ENCODE results near the gene BCR.
A peak's percentile ranks its signal among the peaks of the same experiment; 100 is the strongest.

BCR gene

GRCh38 chr22:23268139-23268712, 87.9 kb downstream of the BCR start:
- no peak overlapping the region for H3K4ac ChIP-seq (ENCODE audit: low read depth, low read length)
- no peak overlapping the region for H3K27ac ChIP-seq (ENCODE audit: low read depth, low read length)
- no peak overlapping the region for H3K23ac ChIP-seq (ENCODE audit: low read length)
- H3K79me1 ChIP-seq (ENCODE audit: low read length): peaks cover 10% of the 10 kb centered on the region
- H3K27me3 ChIP-seq (ENCODE audit: insufficient read depth, low read length, poor library complexity): no peaks in the 10 kb centered on the region
- H4K8ac ChIP-seq (ENCODE audit: low read depth, low read length): no peak overlapping the region
- peaks cover 11% of the 10 kb centered on the region for H3K36me3 ChIP-seq (ENCODE audit: control insufficient read depth, insufficient read depth, low read length)
- no peak overlapping the region for H2BK15ac ChIP-seq (replicated peaks; ENCODE audit: low read depth)
- H2AK5ac ChIP-seq (ENCODE audit: low read length): no peak overlapping the region
- no peak overlapping the region for H3K56ac ChIP-seq (ENCODE audit: low read length)
- DNase-seq: peak; percentile 40
- H3K4me3 ChIP-seq (ENCODE audit: low read length): no peak overlapping the region
- no peaks in the 10 kb centered on the region for H3K4me1 ChIP-seq (ENCODE audit: control insufficient read depth, low read depth, low read length)
- no peak overlapping the region for H3K9ac ChIP-seq (ENCODE audit: low read length)
- WGBS (ENCODE audit: extremely low coverage, insufficient coverage, low lambda C conversion rate): no CpG with 5 or more reads among the region's 22 CpGs
- no peak overlapping the region for H3K18ac ChIP-seq (ENCODE audit: low read length)
- no peaks in the 10 kb centered on the region for H3K79me2 ChIP-seq (ENCODE audit: control insufficient read depth, insufficient read depth, low read length)
- H2BK5ac ChIP-seq (ENCODE audit: low read length): no peak overlapping the region
- no peak overlapping the region for H4K5ac ChIP-seq (ENCODE audit: low read length)
- H2BK120ac ChIP-seq (ENCODE audit: low read depth, low read length): no peak overlapping the region
- H3K4me2 ChIP-seq (ENCODE audit: low read length): no peak overlapping the region

DNA sequence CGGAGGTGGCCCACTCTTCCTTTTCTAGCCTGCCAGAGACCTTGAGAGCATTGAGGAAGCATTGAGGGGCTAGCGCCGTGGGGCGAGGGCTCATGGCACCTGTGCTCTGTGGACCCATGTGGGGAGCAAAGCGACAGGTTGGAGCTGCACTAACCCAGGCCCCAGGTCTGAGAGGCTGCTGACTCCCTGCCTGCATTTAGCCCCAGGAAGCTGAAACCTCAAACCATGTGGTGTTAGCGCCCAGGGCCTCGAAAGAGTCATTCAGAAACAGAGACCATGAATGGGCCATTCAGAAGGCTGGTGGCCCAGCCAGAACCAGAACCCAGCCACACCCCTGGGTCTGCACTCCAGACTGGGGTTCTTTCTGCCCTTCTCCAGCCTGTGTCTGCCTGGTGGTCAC, 88.6 kb downstream of the BCR start:
- no CpG with 5 or more reads among the region's 7 CpGs for WGBS (ENCODE audit: extremely low coverage, insufficient coverage, low lambda C conversion rate)
- H3K4me3 ChIP-seq (ENCODE audit: low read length): no peak overlapping the region
- DNase-seq: no peak
- no peak overlapping the region for H2BK5ac ChIP-seq (ENCODE audit: low read length)
- H4K8ac ChIP-seq (ENCODE audit: low read depth, low read length): no peak overlapping the region
- H3K4ac ChIP-seq (ENCODE audit: low read depth, low read length): no peak overlapping the region
- H3K9ac ChIP-seq (ENCODE audit: low read length): no peak overlapping the region
- no peak overlapping the region for H2BK15ac ChIP-seq (replicated peaks; ENCODE audit: low read depth)
- H4K5ac ChIP-seq (ENCODE audit: low read length): no peak overlapping the region
- no peak overlapping the region for H3K4me2 ChIP-seq (ENCODE audit: low read length)
- H3K79me1 ChIP-seq (ENCODE audit: low read length): peaks cover 8% of the 10 kb centered on the region
- H3K79me2 ChIP-seq (ENCODE audit: control insufficient read depth, insufficient read depth, low read length): no peaks in the 10 kb centered on the region
- H3K56ac ChIP-seq (ENCODE audit: low read length): no peak overlapping the region
- H3K18ac ChIP-seq (ENCODE audit: low read length): no peak overlapping the region
- no peak overlapping the region for H2AK5ac ChIP-seq (ENCODE audit: low read length)
- H3K4me1 ChIP-seq (ENCODE audit: control insufficient read depth, low read depth, low read length): no peaks in the 10 kb centered on the region
- H3K36me3 ChIP-seq (ENCODE audit: control insufficient read depth, insufficient read depth, low read length): peaks cover 8% of the 10 kb centered on the region
- no peaks in the 10 kb centered on the region for H3K27me3 ChIP-seq (ENCODE audit: insufficient read depth, low read length, poor library complexity)
- no peak overlapping the region for H3K27ac ChIP-seq (ENCODE audit: low read depth, low read length)
- H3K23ac ChIP-seq (ENCODE audit: low read length): no peak overlapping the region
- no peak overlapping the region for H2BK120ac ChIP-seq (ENCODE audit: low read depth, low read length)

- Histone ChIP-seq H2AK5ac (ENCODE audit: low read length) (no peak overlapping the region), H3K18ac (ENCODE audit: low read length) (no peak overlapping the region), H3K9ac (ENCODE audit: low read length) (no peak overlapping the region), H3K56ac (ENCODE audit: low read length) (no peak overlapping the region), H3K23ac (ENCODE audit: low read length) (no peak overlapping the region), H2BK15ac (replicated peaks; ENCODE audit: low read depth) (no peak overlapping the region), H3K79me1 (ENCODE audit: low read length) (peaks cover 8% of the 10 kb centered on the region), H4K5ac (ENCODE audit: low read length) (no peak overlapping the region), H3K4me2 (ENCODE audit: low read length) (no peak overlapping the region), H2BK120ac (ENCODE audit: low read depth, low read length) (no peak overlapping the region), H3K36me3 (ENCODE audit: control insufficient read depth, insufficient read depth, low read length) (peaks cover 8% of the 10 kb centered on the region), H4K8ac (ENCODE audit: low read depth, low read length) (no peak overlapping the region), H3K79me2 (ENCODE audit: control insufficient read depth, insufficient read depth, low read length) (no peaks in the 10 kb centered on the region), H3K4me1 (ENCODE audit: control insufficient read depth, low read depth, low read length) (no peaks in the 10 kb centered on the region), H2BK5ac (ENCODE audit: low read length) (no peak overlapping the region), H3K27me3 (ENCODE audit: insufficient read depth, low read length, poor library complexity) (no peaks in the 10 kb centered on the region), H3K27ac (ENCODE audit: low read depth, low read length) (no peak overlapping the region), H3K4ac (ENCODE audit: low read depth, low read length) (no peak overlapping the region), H3K4me3 (ENCODE audit: low read length) (no peak overlapping the region)
- DNase-seq: peak; percentile 54
- no CpG with 5 or more reads among the region's 18 CpGs for WGBS (ENCODE audit: extremely low coverage, insufficient coverage, low lambda C conversion rate)
These were observed 89.3 kb downstream of the BCR start for GRCh38 chr22:23269441-23270211.

DNA sequence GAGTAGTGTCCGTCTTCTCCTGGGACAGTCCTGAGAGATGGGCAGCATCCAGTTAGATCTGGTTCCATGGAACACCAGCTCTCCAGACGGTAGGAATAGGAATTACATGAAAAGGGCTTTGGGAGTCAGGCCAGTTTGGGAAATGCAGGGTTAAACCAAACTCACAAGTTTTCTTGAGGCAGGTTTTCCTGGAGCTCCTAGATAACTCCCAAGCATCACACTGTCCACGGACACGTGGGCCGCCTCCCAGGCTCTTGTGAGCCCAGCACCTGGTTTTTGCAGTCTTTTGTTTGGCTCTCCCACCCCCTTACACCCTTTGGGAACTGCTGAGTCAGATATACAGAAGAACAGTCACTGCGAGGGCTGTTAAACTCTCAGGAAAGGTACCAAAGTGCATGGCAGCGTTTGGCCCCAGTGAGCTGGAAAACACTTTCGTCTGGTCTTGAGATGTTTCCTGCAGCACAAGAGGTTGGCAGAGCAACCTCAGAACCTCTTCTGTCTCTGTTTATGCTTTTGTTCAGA, 90.0 kb downstream of the BCR start:
- no peak overlapping the region for H3K4me2 ChIP-seq (ENCODE audit: low read length)
- H3K27ac ChIP-seq (ENCODE audit: low read depth, low read length): no peak overlapping the region
- no peaks in the 10 kb centered on the region for H3K4me1 ChIP-seq (ENCODE audit: control insufficient read depth, low read depth, low read length)
- no peak overlapping the region for H3K23ac ChIP-seq (ENCODE audit: low read length)
- no peak overlapping the region for H3K4ac ChIP-seq (ENCODE audit: low read depth, low read length)
- no peaks in the 10 kb centered on the region for H3K79me2 ChIP-seq (ENCODE audit: control insufficient read depth, insufficient read depth, low read length)
- peak; percentile 59 for DNase-seq
- H2BK15ac ChIP-seq (replicated peaks; ENCODE audit: low read depth): no peak overlapping the region
- H2AK5ac ChIP-seq (ENCODE audit: low read length): no peak overlapping the region
- H3K56ac ChIP-seq (ENCODE audit: low read length): no peak overlapping the region
- H3K79me1 ChIP-seq (ENCODE audit: low read length): peaks cover 8% of the 10 kb centered on the region
- no peak overlapping the region for H3K9ac ChIP-seq (ENCODE audit: low read length)
- H3K27me3 ChIP-seq (ENCODE audit: insufficient read depth, low read length, poor library complexity): no peaks in the 10 kb centered on the region
- no peak overlapping the region for H2BK120ac ChIP-seq (ENCODE audit: low read depth, low read length)
- no peak overlapping the region for H3K18ac ChIP-seq (ENCODE audit: low read length)
- H4K8ac ChIP-seq (ENCODE audit: low read depth, low read length): no peak overlapping the region
- peaks cover 8% of the 10 kb centered on the region for H3K36me3 ChIP-seq (ENCODE audit: control insufficient read depth, insufficient read depth, low read length)
- no peak overlapping the region for H4K5ac ChIP-seq (ENCODE audit: low read length)
- H2BK5ac ChIP-seq (ENCODE audit: low read length): no peak overlapping the region
- no peak overlapping the region for H3K4me3 ChIP-seq (ENCODE audit: low read length)
- WGBS (ENCODE audit: extremely low coverage, insufficient coverage, low lambda C conversion rate): no CpG with 5 or more reads among the region's 8 CpGs

DNA sequence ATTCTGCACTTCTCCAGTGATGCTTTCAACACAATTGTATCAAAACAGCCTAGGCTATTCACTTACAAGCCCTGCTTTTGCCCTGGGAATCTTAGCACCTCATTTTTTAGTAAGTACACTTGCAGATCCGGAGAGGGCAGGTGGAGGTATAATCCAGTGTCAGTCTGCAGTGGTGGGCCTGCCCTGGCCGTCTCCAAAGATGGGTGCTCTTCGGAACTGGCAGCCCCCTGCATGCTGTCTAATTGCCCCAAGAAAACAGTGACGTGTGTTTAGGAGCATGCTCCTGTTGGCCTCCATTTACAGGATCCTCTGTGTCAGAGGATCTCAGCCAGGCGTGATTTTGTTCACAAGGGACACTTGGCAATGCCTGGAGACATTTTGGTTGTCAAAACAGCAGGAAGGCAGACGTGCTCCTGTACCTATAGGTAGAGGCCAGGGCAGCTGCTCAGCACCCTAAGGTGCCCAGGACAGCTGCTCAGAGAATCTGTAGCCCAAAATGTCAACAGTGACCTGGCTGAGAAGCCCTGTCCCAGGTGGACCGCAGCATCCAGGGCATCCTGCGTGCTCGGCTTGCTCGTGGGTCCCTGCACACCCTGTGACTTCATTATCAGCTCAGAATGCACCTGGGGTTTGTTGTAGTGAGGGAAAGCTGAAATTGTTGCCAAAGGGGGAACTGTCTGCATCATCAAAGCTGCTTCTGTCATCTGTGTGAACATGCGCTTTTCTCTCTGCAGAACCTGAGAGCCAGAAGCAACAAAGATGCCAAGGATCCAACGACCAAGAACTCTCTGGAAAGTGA, 90.7 kb downstream of the BCR start:
- H2AK5ac ChIP-seq (ENCODE audit: low read length): no peak overlapping the region
- H2BK15ac ChIP-seq (replicated peaks; ENCODE audit: low read depth): no peak overlapping the region
- H3K18ac ChIP-seq (ENCODE audit: low read length): no peak overlapping the region
- no peak overlapping the region for H3K56ac ChIP-seq (ENCODE audit: low read length)
- no peak overlapping the region for H3K4me3 ChIP-seq (ENCODE audit: low read length)
- DNase-seq: no peak
- peaks cover 8% of the 10 kb centered on the region for H3K36me3 ChIP-seq (ENCODE audit: control insufficient read depth, insufficient read depth, low read length)
- no peak overlapping the region for H3K4ac ChIP-seq (ENCODE audit: low read depth, low read length)
- H3K79me1 ChIP-seq (ENCODE audit: low read length): peaks cover 8% of the 10 kb centered on the region
- H2BK5ac ChIP-seq (ENCODE audit: low read length): no peak overlapping the region
- no peak overlapping the region for H3K9ac ChIP-seq (ENCODE audit: low read length)
- H4K8ac ChIP-seq (ENCODE audit: low read depth, low read length): no peak overlapping the region
- no peaks in the 10 kb centered on the region for H3K4me1 ChIP-seq (ENCODE audit: control insufficient read depth, low read depth, low read length)
- no peak overlapping the region for H4K5ac ChIP-seq (ENCODE audit: low read length)
- H3K23ac ChIP-seq (ENCODE audit: low read length): no peak overlapping the region
- WGBS (ENCODE audit: extremely low coverage, insufficient coverage, low lambda C conversion rate): no CpG with 5 or more reads among the region's 12 CpGs
- H3K27me3 ChIP-seq (ENCODE audit: insufficient read depth, low read length, poor library complexity): no peaks in the 10 kb centered on the region
- H3K27ac ChIP-seq (ENCODE audit: low read depth, low read length): no peak overlapping the region
- H3K79me2 ChIP-seq (ENCODE audit: control insufficient read depth, insufficient read depth, low read length): no peaks in the 10 kb centered on the region
- no peak overlapping the region for H3K4me2 ChIP-seq (ENCODE audit: low read length)
- H2BK120ac ChIP-seq (ENCODE audit: low read depth, low read length): no peak overlapping the region

All from mesendoderm (in vitro differentiated cells).